SHP77 treated with DMSO at 0.1 percent for 48 hours (cell line): ENCODE measurements around the gene TBC1D22A.

Experiments used
- DNase-seq: peaks from one replicate; lab custom pipeline; 2025; lab: John Stamatoyannopoulos, UW

Gene TBC1D22A

GRCh38 chr22:47060718-47061117 lies 298.3 kb downstream of the TBC1D22A start:
- no peak for DNase-seq

- no peak for DNase-seq
Measured at GRCh38 chr22:47061226-47061625, 298.8 kb downstream of the TBC1D22A start.

GRCh38 chr22:47062126-47062525 lies 299.7 kb downstream of the TBC1D22A start:
- no peak for DNase-seq

- DNase-seq: no peak
Measured at GRCh38 chr22:47063071-47063509, 300.6 kb downstream of the TBC1D22A start.

- DNase-seq: no peak
Measured at GRCh38 chr22:47063606-47064005, 301.2 kb downstream of the TBC1D22A start.

GRCh38 chr22:47064016-47064415 lies 301.6 kb downstream of the TBC1D22A start:
- no peak for DNase-seq

- no peak for DNase-seq
Measured at GRCh38 chr22:47064416-47064815, 302.0 kb downstream of the TBC1D22A start.

GRCh38 chr22:47065756-47066615 lies 303.5 kb downstream of the TBC1D22A start:
- DNase-seq: no peak

GRCh38 chr22:47066616-47066905 lies 304.1 kb downstream of the TBC1D22A start:
- DNase-seq: no peak

GRCh38 chr22:47067321-47067890 lies 305.0 kb downstream of the TBC1D22A start:
- DNase-seq: no peak

- no peak for DNase-seq
Measured at GRCh38 chr22:47067911-47068625, 305.6 kb downstream of the TBC1D22A start.

- DNase-seq: no peak
Measured at GRCh38 chr22:47068626-47068996, 306.2 kb downstream of the TBC1D22A start.

GRCh38 chr22:47069270-47069669 lies 306.8 kb downstream of the TBC1D22A start:
- DNase-seq: no peak

- no peak for DNase-seq
Measured at GRCh38 chr22:47071078-47071806, 308.8 kb downstream of the TBC1D22A start.

GRCh38 chr22:47071807-47072641 lies 309.6 kb downstream of the TBC1D22A start:
- DNase-seq: no peak

GRCh38 chr22:47072642-47072967 lies 310.2 kb downstream of the TBC1D22A start:
- no peak for DNase-seq

- DNase-seq: no peak
Measured at GRCh38 chr22:47073075-47073474, 310.6 kb downstream of the TBC1D22A start.

- DNase-seq: no peak
Measured at GRCh38 chr22:47074105-47074504, 311.7 kb downstream of the TBC1D22A start.

GRCh38 chr22:47075568-47075967 lies 313.1 kb downstream of the TBC1D22A start:
- no peak for DNase-seq

- no peak for DNase-seq
Measured at GRCh38 chr22:47076758-47077157, 314.3 kb downstream of the TBC1D22A start.

GRCh38 chr22:47080100-47080499 lies 317.6 kb downstream of the TBC1D22A start:
- no peak for DNase-seq

- DNase-seq: no peak
Measured at GRCh38 chr22:47082505-47082904, 320.1 kb downstream of the TBC1D22A start.
